Neural progenitor cell (in vitro differentiated cells): ENCODE data around the gene KRTAP10-6. TPM values are rescaled to one million over a fixed set of nuclear protein-coding genes. Genes with fewer than 3 reads are reported as not detected.

Experiments used
- DNase-seq: peaks from one replicate; pipeline ENCODE4 v3.0.0-alpha.2; 2016; ENCODE audit warnings: low spot score
- H2AFZ ChIP-seq: fragments of 200-600 bp; sonication (generic); replicated peaks from 2 replicates; pipeline ENCODE4 v1.6.1; 2016; ENCODE audit warnings: antibody characterized with exemption
- H3F3A ChIP-seq: fragments of 200-600 bp; sonication (generic); 2 replicates; pipeline ENCODE4 v1.6.1; 2016; ENCODE audit warnings: antibody characterized with exemption, low read depth
- H3K27ac ChIP-seq: fragments of 200-600 bp; sonication (generic); 2 replicates; pipeline ENCODE4 v1.5.1; 2016; ENCODE audit warnings: mild to moderate bottlenecking
- H3K27me3 ChIP-seq: fragments of 200-600 bp; sonication (generic); 2 replicates; pipeline ENCODE4 v1.6.1; 2016; ENCODE audit warnings: mild to moderate bottlenecking, moderate library complexity
- H3K36me3 ChIP-seq: fragments of 200-600 bp; sonication (generic); 2 replicates; pipeline ENCODE4 v1.5.1; 2016
- H3K4me1 ChIP-seq: fragments of 200-600 bp; sonication (generic); 2 replicates; pipeline ENCODE4 v1.6.1; 2016; ENCODE audit warnings: mixed run types
- H3K4me2 ChIP-seq: fragments of 200-600 bp; sonication (generic); 2 replicates; pipeline ENCODE4 v1.6.1; 2016
- H3K4me3 ChIP-seq: fragments of 200-600 bp; sonication (generic); 2 replicates; pipeline ENCODE4 v1.5.1; 2016
- H3K79me2 ChIP-seq: fragments of 200-600 bp; sonication (generic); 2 replicates; pipeline ENCODE4 v1.6.1; 2016; ENCODE audit warnings: low read depth
- H3K9ac ChIP-seq: fragments of 200-600 bp; sonication (generic); 2 replicates; pipeline ENCODE4 v1.6.1; 2016
- H3K9me3 ChIP-seq: fragments of 200-600 bp; sonication (generic); 2 replicates; pipeline ENCODE4 v1.5.1; 2016; ENCODE audit warnings: low read depth
- H4K20me1 ChIP-seq: fragments of 200-600 bp; sonication (generic); 2 replicates; pipeline ENCODE4 v1.6.1; 2016; ENCODE audit warnings: low read depth
- H3K27ac Mint-ChIP-seq: 3 replicates; pipeline ENCODE4 v1.8.0; 2021; ENCODE audit warnings: mixed read lengths
- H3K27me3 Mint-ChIP-seq: 2 replicates; pipeline ENCODE4 v1.8.0; 2022; ENCODE audit warnings: low read depth, mild to moderate bottlenecking, inconsistent platforms, moderate library complexity, mixed read lengths; ENCODE audit not compliant: insufficient read depth
- H3K36me3 Mint-ChIP-seq: 3 replicates; pipeline ENCODE4 v1.8.0; 2021; ENCODE audit warnings: mixed read lengths
- H3K4me1 Mint-ChIP-seq: 3 replicates; pipeline ENCODE4 v1.8.0; 2021; ENCODE audit warnings: mixed read lengths
- H3K4me3 Mint-ChIP-seq: 3 replicates; pipeline ENCODE4 v1.8.0; 2021; ENCODE audit warnings: mild to moderate bottlenecking, moderate library complexity, mixed read lengths
- H3K9me3 Mint-ChIP-seq: 3 replicates; pipeline ENCODE4 v1.8.0; 2020; ENCODE audit warnings: mixed read lengths
- EZH2 ChIP-seq: fragments of 200-600 bp; sonication (generic); IDR thresholded peaks from 2 replicates; pipeline ENCODE4 v1.6.1; 2017; ENCODE audit warnings: antibody characterized with exemption, mild to moderate bottlenecking, moderate library complexity
- EZH2phosphoT487 ChIP-seq: fragments of 200-600 bp; sonication (generic); IDR thresholded peaks from 2 replicates; pipeline ENCODE4 v1.6.1; 2017; ENCODE audit warnings: antibody characterized with exemption
- total RNA-seq: library from RNA; depleted of rRNA; stranded (reverse); fragments of >200 nt; gene quantifications from 2 replicates; pipeline ENCODE4 v1.2.3, GENCODE V29; 2015; ENCODE audit warnings: low replicate concordance
- TF ChIP-seq, protein P1 (sequence below): fragments of 200-600 bp; sonication (generic); IDR thresholded peaks from 2 replicates; pipeline ENCODE4 v1.5.1; 2017; ENCODE audit warnings: antibody characterized with exemption, mild to moderate bottlenecking

The KRTAP10-6 gene
- total RNA-seq, 1 donor from 2014 or later: not detected

DNA sequence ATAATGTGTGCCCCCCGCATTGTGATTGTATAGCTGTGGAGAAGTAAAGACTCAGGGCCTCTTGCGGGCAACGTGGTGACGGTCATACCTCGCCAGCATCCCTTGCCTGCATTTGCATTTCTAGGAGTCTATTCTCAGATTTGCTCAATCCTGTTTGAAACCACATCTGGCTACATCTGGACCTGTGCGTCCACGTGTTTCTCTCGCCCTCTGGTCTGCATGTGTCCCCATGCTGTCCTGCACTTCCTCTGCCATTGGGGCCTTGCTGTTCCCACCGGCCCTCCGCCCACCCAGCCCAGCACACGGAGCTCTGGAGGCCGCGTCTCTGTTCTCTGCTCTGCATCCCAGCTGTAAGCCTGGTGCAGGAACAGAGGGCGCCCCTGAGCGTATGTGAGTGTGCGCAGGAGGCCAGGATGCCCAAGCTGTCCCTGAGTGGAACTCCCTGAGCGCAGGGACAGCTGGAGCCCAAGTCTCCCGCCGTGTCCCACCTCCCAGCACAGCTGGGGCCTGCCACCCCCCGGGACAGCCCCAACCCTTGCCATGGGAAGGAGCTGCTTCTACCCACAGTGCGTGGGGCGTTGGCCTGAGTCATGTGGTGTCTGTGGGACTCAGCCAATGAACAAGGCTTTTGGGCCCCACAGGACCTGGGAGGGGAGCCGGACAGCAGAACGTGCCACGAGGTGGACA, 42.6 kb downstream of the KRTAP10-6 start:
- no peaks in the 10 kb centered on the region for H3K36me3 Mint-ChIP-seq
- H3K4me3 Mint-ChIP-seq: no peak overlapping the region
- H2AFZ ChIP-seq: no peak overlapping the region
- no peaks in the 10 kb centered on the region for H3K27me3 ChIP-seq
- peak overlapping the region; percentile 93 for H3K27ac Mint-ChIP-seq
- H3K36me3 ChIP-seq: no peaks in the 10 kb centered on the region
- H3K4me1 Mint-ChIP-seq: peaks cover 34% of the 10 kb centered on the region
- H3K27ac ChIP-seq: peak overlapping the region; percentile 9
- H3K4me1 ChIP-seq: peaks cover 24% of the 10 kb centered on the region
- TF ChIP-seq, protein P1, sequence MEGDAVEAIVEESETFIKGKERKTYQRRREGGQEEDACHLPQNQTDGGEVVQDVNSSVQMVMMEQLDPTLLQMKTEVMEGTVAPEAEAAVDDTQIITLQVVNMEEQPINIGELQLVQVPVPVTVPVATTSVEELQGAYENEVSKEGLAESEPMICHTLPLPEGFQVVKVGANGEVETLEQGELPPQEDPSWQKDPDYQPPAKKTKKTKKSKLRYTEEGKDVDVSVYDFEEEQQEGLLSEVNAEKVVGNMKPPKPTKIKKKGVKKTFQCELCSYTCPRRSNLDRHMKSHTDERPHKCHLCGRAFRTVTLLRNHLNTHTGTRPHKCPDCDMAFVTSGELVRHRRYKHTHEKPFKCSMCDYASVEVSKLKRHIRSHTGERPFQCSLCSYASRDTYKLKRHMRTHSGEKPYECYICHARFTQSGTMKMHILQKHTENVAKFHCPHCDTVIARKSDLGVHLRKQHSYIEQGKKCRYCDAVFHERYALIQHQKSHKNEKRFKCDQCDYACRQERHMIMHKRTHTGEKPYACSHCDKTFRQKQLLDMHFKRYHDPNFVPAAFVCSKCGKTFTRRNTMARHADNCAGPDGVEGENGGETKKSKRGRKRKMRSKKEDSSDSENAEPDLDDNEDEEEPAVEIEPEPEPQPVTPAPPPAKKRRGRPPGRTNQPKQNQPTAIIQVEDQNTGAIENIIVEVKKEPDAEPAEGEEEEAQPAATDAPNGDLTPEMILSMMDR: no peak
- TF ChIP-seq EZH2: no peak
- H3K79me2 ChIP-seq: no peaks in the 10 kb centered on the region
- H3K27me3 Mint-ChIP-seq: peaks cover 4% of the 10 kb centered on the region
- peak overlapping the region; percentile 6 for H3K4me2 ChIP-seq
- peaks cover 9% of the 10 kb centered on the region for H3F3A ChIP-seq
- no peak for DNase-seq
- H4K20me1 ChIP-seq: no peaks in the 10 kb centered on the region
- H3K9me3 ChIP-seq: peaks cover 4% of the 10 kb centered on the region
- H3K9me3 Mint-ChIP-seq: peaks cover 19% of the 10 kb centered on the region
- H3K4me3 ChIP-seq: no peak overlapping the region
- no peak overlapping the region for H3K9ac ChIP-seq

DNA sequence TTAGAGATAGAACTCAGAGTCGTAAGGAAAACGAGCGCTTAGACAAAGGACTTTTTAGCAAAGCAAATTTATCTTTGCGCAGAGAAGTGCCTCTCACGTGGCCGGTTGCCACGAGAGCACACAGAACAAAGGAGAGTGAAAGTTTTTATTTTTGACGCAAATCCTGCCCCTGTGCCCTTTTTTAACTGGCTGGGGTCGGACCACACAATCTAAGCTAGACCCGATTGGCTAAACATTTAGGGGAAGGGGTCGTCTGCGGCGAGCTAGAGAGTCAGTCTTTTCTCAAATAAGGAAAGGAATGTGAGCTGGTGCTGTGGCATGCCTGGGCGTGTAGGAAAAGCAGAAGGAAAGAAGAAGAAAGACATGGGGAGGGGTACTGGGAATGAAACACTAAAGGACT, 43.4 kb downstream of the KRTAP10-6 start:
- H3K9me3 Mint-ChIP-seq: peaks cover 21% of the 10 kb centered on the region
- no peak overlapping the region for H3K4me3 ChIP-seq
- peaks cover 4% of the 10 kb centered on the region for H3K27me3 Mint-ChIP-seq
- TF ChIP-seq EZH2phosphoT487 (no peak), EZH2 (no peak)
- TF ChIP-seq, protein P1: no peak
- H3F3A ChIP-seq: peaks cover 9% of the 10 kb centered on the region
- DNase-seq: peak; percentile 55
- H3K27me3 ChIP-seq: no peaks in the 10 kb centered on the region
- no peaks in the 10 kb centered on the region for H3K36me3 ChIP-seq
- no peaks in the 10 kb centered on the region for H3K36me3 Mint-ChIP-seq
- peak overlapping the region; percentile 6 for H3K4me2 ChIP-seq
- H4K20me1 ChIP-seq: no peaks in the 10 kb centered on the region
- no peaks in the 10 kb centered on the region for H3K79me2 ChIP-seq
- peaks cover 34% of the 10 kb centered on the region for H3K4me1 Mint-ChIP-seq
- H3K9ac ChIP-seq: no peak overlapping the region
- H3K4me1 ChIP-seq: peaks cover 24% of the 10 kb centered on the region
- peak overlapping the region; percentile 35 for H2AFZ ChIP-seq
- H3K4me3 Mint-ChIP-seq: no peak overlapping the region
- peak overlapping the region; percentile 93 for H3K27ac Mint-ChIP-seq
- peaks cover 4% of the 10 kb centered on the region for H3K9me3 ChIP-seq
- H3K27ac ChIP-seq: peak overlapping the region; percentile 9

DNA sequence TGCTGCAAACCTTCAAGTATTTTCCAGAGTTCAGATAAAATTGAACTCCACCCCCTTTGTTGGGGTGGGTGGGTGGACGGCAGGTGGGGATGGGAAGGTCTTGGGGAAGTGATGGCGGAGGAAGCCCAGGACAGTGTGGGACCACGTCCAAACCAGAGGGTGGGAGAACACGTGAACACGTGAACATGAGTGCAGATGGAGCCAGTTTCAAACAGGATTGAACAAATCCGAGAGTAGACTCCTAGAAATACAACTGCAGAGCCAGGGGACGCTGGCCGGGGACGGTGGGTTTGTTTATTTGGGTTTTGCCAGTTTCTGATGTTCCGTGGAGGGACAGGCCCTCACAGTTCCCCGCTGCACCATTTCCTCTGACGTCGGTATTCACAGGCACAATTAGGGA, 43.9 kb downstream of the KRTAP10-6 start:
- H3F3A ChIP-seq: peaks cover 9% of the 10 kb centered on the region
- peaks cover 4% of the 10 kb centered on the region for H3K9me3 ChIP-seq
- peaks cover 24% of the 10 kb centered on the region for H3K4me1 ChIP-seq
- H4K20me1 ChIP-seq: no peaks in the 10 kb centered on the region
- no peak overlapping the region for H3K4me3 ChIP-seq
- TF ChIP-seq EZH2 (no peak), EZH2phosphoT487 (no peak)
- TF ChIP-seq, protein P1: no peak
- H3K4me1 Mint-ChIP-seq: peaks cover 34% of the 10 kb centered on the region
- H3K36me3 ChIP-seq: no peaks in the 10 kb centered on the region
- no peak overlapping the region for H3K9ac ChIP-seq
- no peaks in the 10 kb centered on the region for H3K79me2 ChIP-seq
- no peaks in the 10 kb centered on the region for H3K27me3 ChIP-seq
- peak overlapping the region; percentile 58 for H3K4me3 Mint-ChIP-seq
- peaks cover 21% of the 10 kb centered on the region for H3K9me3 Mint-ChIP-seq
- peak overlapping the region; percentile 86 for H3K27ac Mint-ChIP-seq
- H3K4me2 ChIP-seq: no peak overlapping the region
- peak overlapping the region; percentile 9 for H3K27ac ChIP-seq
- H3K27me3 Mint-ChIP-seq: peaks cover 4% of the 10 kb centered on the region
- no peaks in the 10 kb centered on the region for H3K36me3 Mint-ChIP-seq
- DNase-seq: no peak
- peak overlapping the region; percentile 31 for H2AFZ ChIP-seq
